IMR-90 (cell line): ENCODE results near the gene GPR183. TPM values are rescaled to one million over a fixed set of nuclear protein-coding genes. Genes with fewer than 3 reads are reported as not detected.

Source experiments
- ATAC-seq: fragments of 200-7000 bp; cut with Tn5 transposase; 2 replicates; pipeline ENCODE4 v1.9.1; 2020; ENCODE audit warnings: low read depth, mild to moderate bottlenecking, moderate library complexity
- BruUV-seq: library from RNA; stranded (reverse); fragments of 400-500 nt; replicated peaks from 2 replicates; lab custom pipeline; 2021; lab: Mats Ljungman, UMichigan
- CTCF ChIA-PET: fragments of 300-600 bp; formaldehyde crosslinking; extraction: SDS; loops from one replicate; lab custom pipeline; 2021; ENCODE audit warnings: antibody characterized with exemption; lab: Yijun Ruan, JAX
- POLR2A ChIA-PET: fragments of 300-600 bp; sonication (Branson Sonifier 250); formaldehyde crosslinking; loops from one replicate; lab custom pipeline; 2022; ENCODE audit warnings: antibody characterized with exemption; ENCODE audit not compliant: unreplicated experiment; lab: Charles Lee
- DNase-seq: peaks from one replicate; pipeline ENCODE4 v3.0.0; 2013
- H2AFZ ChIP-seq: replicated peaks from 2 replicates; pipeline ENCODE3; 2013; ENCODE audit warnings: low read length, mild to moderate bottlenecking; ENCODE audit not compliant: poor library complexity
- H2AK5ac ChIP-seq: 2 replicates; pipeline ENCODE4 v1.6.1; 2013; ENCODE audit warnings: low read depth, low read length, inconsistent platforms
- H2AK9ac ChIP-seq: replicated peaks from 2 replicates; pipeline ENCODE3; 2013; ENCODE audit warnings: mild to moderate bottlenecking, low read depth, low read length, moderate library complexity; ENCODE audit not compliant: poor library complexity
- H2BK120ac ChIP-seq: 2 replicates; pipeline ENCODE4 v1.6.1; 2013; ENCODE audit warnings: low read depth, low read length, inconsistent platforms
- H2BK15ac ChIP-seq: 3 replicates; pipeline ENCODE4 v1.6.1; 2013; ENCODE audit warnings: low read depth, low read length, inconsistent platforms
- H2BK20ac ChIP-seq: 2 replicates; pipeline ENCODE4 v1.6.1; 2013; ENCODE audit warnings: low read depth, mild to moderate bottlenecking, inconsistent platforms, low read length, moderate library complexity
- H2BK5ac ChIP-seq: 2 replicates; pipeline ENCODE4 v1.6.1; 2013; ENCODE audit warnings: mild to moderate bottlenecking, low read depth, low read length, inconsistent platforms; ENCODE audit not compliant: poor library complexity, severe bottlenecking
- H3K14ac ChIP-seq: replicated peaks from 2 replicates; pipeline ENCODE4 v1.6.1; 2013; ENCODE audit warnings: low read depth, low read length, inconsistent platforms
- H3K18ac ChIP-seq: 2 replicates; pipeline ENCODE4 v1.6.1; 2013; ENCODE audit warnings: low read depth, low read length, control low read depth
- H3K23ac ChIP-seq: 2 replicates; pipeline ENCODE4 v1.6.1; 2013; ENCODE audit warnings: low read depth, low read length, inconsistent platforms
- H3K27ac ChIP-seq: 2 replicates; pipeline ENCODE4 v1.5.1; 2013; ENCODE audit warnings: mild to moderate bottlenecking, control low read depth, low read length; ENCODE audit not compliant: insufficient read depth
- H3K27me3 ChIP-seq: 2 replicates; pipeline ENCODE4 v1.6.1; 2013; ENCODE audit warnings: low read length; ENCODE audit not compliant: control insufficient read depth, insufficient read depth
- H3K36me3 ChIP-seq: 2 replicates; pipeline ENCODE4 v1.6.1; 2013; ENCODE audit warnings: low read length, mixed read lengths; ENCODE audit not compliant: control insufficient read depth, insufficient read depth
- H3K4ac ChIP-seq: 2 replicates; pipeline ENCODE4 v1.6.1; 2013; ENCODE audit warnings: low read depth, low read length, inconsistent platforms
- H3K4me1 ChIP-seq: 2 replicates; pipeline ENCODE4 v1.6.1; 2013; ENCODE audit warnings: low read length, mixed read lengths; ENCODE audit not compliant: control insufficient read depth, insufficient read depth
- H3K4me2 ChIP-seq: 2 replicates; pipeline ENCODE4 v1.6.1; 2013; ENCODE audit warnings: low read depth, mild to moderate bottlenecking, control low read depth, low read length, moderate library complexity
- H3K4me3 ChIP-seq: 2 replicates; pipeline ENCODE4 v1.5.1; 2013; ENCODE audit warnings: low read depth, mild to moderate bottlenecking, control low read depth, low read length, moderate library complexity; ENCODE audit not compliant: insufficient read depth
- H3K56ac ChIP-seq: 2 replicates; pipeline ENCODE4 v1.6.1; 2013; ENCODE audit warnings: low read length, inconsistent platforms; ENCODE audit not compliant: insufficient read depth; ENCODE audit errors: extremely low read depth
- H3K79me1 ChIP-seq, 2 experiments: 2 replicates each; pipeline ENCODE4 v1.6.1; 2013; ENCODE audit warnings: low read length in 2 of 2, inconsistent platforms in 1 of 2, low read depth in 1 of 2
- H3K9ac ChIP-seq: 2 replicates; pipeline ENCODE4 v1.6.1; 2013; ENCODE audit warnings: low read depth, low read length, control low read depth
- H3K9me1 ChIP-seq: 2 replicates; pipeline ENCODE4 v1.6.1; 2013; ENCODE audit warnings: low read length, inconsistent platforms; ENCODE audit not compliant: insufficient read depth
- H3K9me3 ChIP-seq: 2 replicates; pipeline ENCODE4 v1.6.1; 2013; ENCODE audit warnings: low read length; ENCODE audit not compliant: control insufficient read depth, insufficient read depth
- H4K20me1 ChIP-seq: 2 replicates; pipeline ENCODE4 v1.6.1; 2013; ENCODE audit warnings: low read length, inconsistent platforms; ENCODE audit not compliant: insufficient read depth
- H4K5ac ChIP-seq: 2 replicates; pipeline ENCODE4 v1.6.1; 2013; ENCODE audit warnings: mild to moderate bottlenecking, low read depth, low read length, control low read depth
- H4K8ac ChIP-seq, 2 experiments: 2 replicates each; pipeline ENCODE4 v1.6.1; 2013; ENCODE audit warnings: low read depth in 2 of 2, low read length in 2 of 2, control low read depth in 1 of 2, inconsistent platforms in 1 of 2
- H4K91ac ChIP-seq: 2 replicates; pipeline ENCODE4 v1.6.1; 2013; ENCODE audit warnings: low read depth, low read length, inconsistent platforms; ENCODE audit not compliant: insufficient read depth
- BHLHE40 ChIP-seq: fragments of 150-350 bp; IDR thresholded peaks from 2 replicates; pipeline ENCODE4 v1.6.1; 2016; ENCODE audit warnings: mild to moderate bottlenecking, low read depth, low read length
- CHD1 ChIP-seq: IDR thresholded peaks from 2 replicates; pipeline ENCODE4 v1.6.1; 2012; ENCODE audit warnings: low read depth, low read length, improper control_type of control experiment
- FOS ChIP-seq: fragments of 150-350 bp; IDR thresholded peaks from 2 replicates; pipeline ENCODE4 v1.6.1; 2016; ENCODE audit warnings: low read depth, low read length
- POLR2A ChIP-seq: IDR thresholded peaks from 2 replicates; pipeline ENCODE4 v1.6.1; 2012; ENCODE audit warnings: mild to moderate bottlenecking, low read depth, low read length
- USF2 ChIP-seq: fragments of 150-350 bp; IDR thresholded peaks from 2 replicates; pipeline ENCODE4 v1.6.1; 2017; ENCODE audit warnings: mild to moderate bottlenecking, antibody characterized with exemption, low read length, low read depth
- WGBS, 2 experiments: methylation state at CpG; one replicate each; pipeline versions ENCODE4 v1.1.5 to v1.1.7; 2013; ENCODE audit warnings: missing lambda C conversion rate in 2 of 2; ENCODE audit not compliant: insufficient read length in 1 of 2; ENCODE audit errors: extremely low coverage in 2 of 2; 5-methylcytosine and 5-hydroxymethylcytosine counted together
- dilution Hi-C: fragments of 300-500 bp; cut with HindIII; formaldehyde crosslinking; loops from one replicate; pipeline ENCODE4 v1.14.3; 2018; ENCODE audit warnings: low sequenced_read_pairs; ENCODE audit not compliant: unreplicated experiment
- in situ Hi-C: fragments of 300-500 bp; cut with MboI; formaldehyde crosslinking; loops from 3 replicates; pipeline ENCODE4 v1.14.3; 2019; ENCODE audit warnings: low sequenced_read_pairs, inconsistent platforms, mixed read lengths
- intact Hi-C: fragments of 100-400 bp; cut with micrococcal nuclease; formaldehyde crosslinking; loops from 2 replicates; pipeline ENCODE4 v1.10.0; 2022
- polyA plus RNA-seq, 3 experiments: library from polyadenylated mRNA; depleted of rRNA; stranded (reverse); fragments of >200 nt; gene quantifications; 2 replicates each; pipeline ENCODE4 v1.2.3, GENCODE V29; 2012; ENCODE audit warnings: low replicate concordance in 1 of 3
- total RNA-seq: library from RNA; depleted of rRNA; stranded (reverse); fragments of >200 nt; gene quantifications from 2 replicates; pipeline ENCODE4 v1.2.3, GENCODE V29; 2012

The GPR183 gene
- total and polyA plus RNA-seq, 2 of the 4 experiments (the other 2 are of a cell fraction): 0.18 to 0.31 TPM

- 0 out of 4 replicates have a peak, but pooled peaks cover 0 to 3% of the 10 kb centered on the region in 2 experiments for H3K79me1 ChIP-seq
- H2AFZ ChIP-seq: no peak overlapping the region
- no peak overlapping the region for H3K4me2 ChIP-seq
- no peak overlapping the region for H3K56ac ChIP-seq
- TF ChIP-seq POLR2A: no peak
- TF ChIP-seq BHLHE40: no peak
- TF ChIP-seq FOS: no peak
- TF ChIP-seq CHD1: no peak
- no peak for TF ChIP-seq USF2
- H4K5ac ChIP-seq: no peak overlapping the region
- ChIA-PET CTCF (interaction anchor here (0.7 kb wide), 1 partner anchor 81 kb away, joined by 3 read pairs; no protein-coding TSS in a partner anchor), POLR2A (no interaction called here)
- H3K9me1 ChIP-seq: peaks cover 11% of the 10 kb centered on the region
- H3K23ac ChIP-seq: no peak overlapping the region
- no peak overlapping the region for H3K4me3 ChIP-seq
- no peak overlapping the region for H2BK20ac ChIP-seq
- ATAC-seq: no peak
- H4K8ac ChIP-seq: no peak overlapping the region
- in situ Hi-C loops (no loop called here), dilution Hi-C loops (no loop called here), intact Hi-C loops (no loop called here)
- no peak overlapping the region for H3K14ac ChIP-seq
- no peak overlapping the region for H4K91ac ChIP-seq
- no peak overlapping the region for H2AK9ac ChIP-seq
- no peak overlapping the region for H2BK15ac ChIP-seq
- WGBS, 2 experiments: 92% methylated on average over 5 of the region's 6 CpGs; no CpG with 5 or more reads in 1 of the 2 experiments
- H3K36me3 ChIP-seq: peaks cover 14% of the 10 kb centered on the region
- no peak overlapping the region for H2BK120ac ChIP-seq
- no peaks in the 10 kb centered on the region for H3K27me3 ChIP-seq
- BruUV-seq: no TSS peak
- peaks cover 2% of the 10 kb centered on the region; the same call in 1 of the 2 replicates for H4K20me1 ChIP-seq
- H3K9ac ChIP-seq: no peak overlapping the region
- H3K18ac ChIP-seq: no peak overlapping the region
- no peak overlapping the region for H3K4ac ChIP-seq
- no peak for DNase-seq
- no peaks in the 10 kb centered on the region for H3K4me1 ChIP-seq
- H2AK5ac ChIP-seq: no peak overlapping the region
- no peak overlapping the region for H2BK5ac ChIP-seq
- H3K27ac ChIP-seq: no peak overlapping the region
- no peaks in the 10 kb centered on the region for H3K9me3 ChIP-seq
Observed at GRCh38 chr13:99347335-99347878, 40.2 kb upstream of the GPR183 start.
